HTERT RPE-1 (cell line): ENCODE measurements around the gene CCDC80.
"Not testable (repeated sequence)": the region's sequence is repeated elsewhere in the genome, so short reads cannot be mapped to it uniquely, and the experiment has no call there.

ENCODE experiments used
- in situ Hi-C: fragments of 300-500 bp; cut with MboI; formaldehyde crosslinking; loops from 4 replicates; pipeline ENCODE4 v1.14.3; 2020; ENCODE audit warnings: low sequenced_read_pairs

The CCDC80 gene

GRCh38 chr3:112667599-112667998 lies 26.7 kb upstream of the CCDC80 start:
- in situ Hi-C loops = no loop called here

DNA sequence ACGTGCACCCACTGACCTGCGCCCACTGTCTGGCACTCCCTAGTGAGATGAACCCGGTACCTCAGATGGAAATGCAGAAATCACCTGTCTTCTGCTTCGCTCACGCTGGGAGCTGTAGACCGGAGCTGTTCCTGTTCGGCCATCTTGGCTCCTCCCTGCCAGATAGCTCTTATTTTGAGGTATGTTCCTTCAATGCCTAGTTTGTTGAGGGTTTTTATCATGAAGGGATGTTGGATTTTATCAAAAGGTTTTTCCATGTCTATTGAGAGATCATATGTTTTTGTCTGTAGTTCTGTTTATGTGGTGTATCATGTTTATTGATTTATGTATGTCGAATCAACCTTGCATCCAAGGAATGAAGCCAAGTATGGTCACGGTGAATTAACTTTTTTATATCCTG lies 24.1 kb upstream of the CCDC80 start:
- in situ Hi-C loops = not testable (repeated sequence)

GRCh38 chr3:112656043-112656442 lies 15.1 kb upstream of the CCDC80 start:
- in situ Hi-C loops = no loop called here

GRCh38 chr3:112654979-112655378 lies 14.0 kb upstream of the CCDC80 start:
- in situ Hi-C loops = no loop called here

- in situ Hi-C loops = no loop called here
Measured at GRCh38 chr3:112654492-112654891, 13.5 kb upstream of the CCDC80 start.

GRCh38 chr3:112653881-112654300 lies 12.9 kb upstream of the CCDC80 start:
- in situ Hi-C loops = no loop called here

- in situ Hi-C loops = no loop called here
Measured at GRCh38 chr3:112653209-112653871, 12.4 kb upstream of the CCDC80 start.

DNA sequence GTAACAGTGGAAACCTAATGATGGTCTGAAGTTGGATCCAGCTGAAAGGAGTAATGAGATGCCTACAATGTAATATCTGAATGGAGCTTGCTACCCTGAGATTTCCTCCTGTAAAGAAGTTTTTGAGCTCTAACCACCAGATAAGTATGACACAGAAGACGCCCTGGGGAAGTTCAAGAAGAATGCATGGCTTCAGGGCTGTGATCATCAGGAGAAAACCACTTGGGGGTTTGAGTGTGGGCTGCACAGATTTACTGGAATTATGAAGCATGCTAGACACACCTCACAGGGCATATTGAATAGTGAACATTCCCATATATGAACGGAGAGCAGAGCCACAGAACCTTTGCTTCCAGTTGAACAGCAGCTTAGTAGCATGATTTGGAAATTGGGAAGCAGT lies 10.6 kb upstream of the CCDC80 start:
- in situ Hi-C loops = no loop called here

DNA sequence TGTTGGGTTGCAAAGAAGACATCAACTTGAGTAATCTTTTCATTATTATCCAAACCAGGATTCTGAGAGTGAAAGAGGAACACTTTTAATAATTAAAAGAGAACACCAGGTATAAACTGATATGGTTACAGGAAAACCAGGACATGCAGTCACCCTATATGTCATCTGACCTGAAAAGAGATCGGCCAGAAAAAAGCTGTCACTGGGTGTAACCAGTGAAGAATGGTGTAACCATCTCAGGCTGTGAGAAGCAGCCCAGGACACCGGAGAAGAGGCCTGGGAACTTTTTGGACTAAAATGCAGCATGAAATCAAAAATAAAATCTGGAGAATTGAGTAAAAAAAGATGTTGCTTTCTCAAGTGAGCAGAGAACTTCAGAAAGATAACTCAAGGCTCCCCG lies 10.1 kb upstream of the CCDC80 start:
- in situ Hi-C loops = no loop called here

GRCh38 chr3:112650482-112650881 lies 9.5 kb upstream of the CCDC80 start:
- in situ Hi-C loops = no loop called here

GRCh38 chr3:112649478-112649735 lies 8.5 kb upstream of the CCDC80 start:
- in situ Hi-C loops = no loop called here

DNA sequence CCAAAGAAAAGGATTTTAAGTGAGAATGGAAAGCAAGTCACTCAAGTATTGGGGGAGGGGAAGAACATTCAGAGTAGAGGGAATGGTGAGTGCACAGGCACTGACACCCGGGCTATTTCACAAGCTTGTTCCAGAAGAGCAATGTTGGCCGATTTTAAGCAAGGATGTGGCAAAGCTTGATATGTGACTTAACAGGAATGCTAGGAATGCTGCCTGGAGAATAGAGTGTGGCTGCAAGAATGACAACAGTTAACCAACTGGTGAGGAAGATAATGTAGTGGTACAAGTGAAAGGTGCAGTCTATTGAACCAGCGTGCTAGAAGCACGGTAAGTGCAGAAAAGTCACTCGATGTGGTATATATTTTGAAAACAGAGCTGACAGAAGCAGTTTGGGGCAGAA lies 6.2 kb upstream of the CCDC80 start:
- in situ Hi-C loops = no loop called here

DNA sequence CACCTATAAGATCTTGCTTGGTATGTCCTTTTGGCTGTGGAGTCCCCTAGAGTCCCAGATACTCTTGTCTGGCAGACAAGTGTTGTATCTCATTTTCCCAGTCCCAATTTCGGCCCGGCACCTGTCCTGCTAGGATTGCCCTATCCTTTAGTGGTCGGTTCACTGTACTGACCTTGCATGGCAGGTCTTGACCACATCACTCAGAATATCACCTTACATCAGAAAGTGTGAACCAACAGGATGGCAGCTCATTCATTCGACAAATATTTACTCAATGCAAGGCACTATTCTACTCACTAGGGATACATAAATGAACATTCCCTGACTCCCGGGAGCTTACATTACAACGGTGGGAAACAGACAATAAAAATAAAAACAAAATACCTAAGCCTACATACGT lies 5.7 kb upstream of the CCDC80 start:
- in situ Hi-C loops = no loop called here

DNA sequence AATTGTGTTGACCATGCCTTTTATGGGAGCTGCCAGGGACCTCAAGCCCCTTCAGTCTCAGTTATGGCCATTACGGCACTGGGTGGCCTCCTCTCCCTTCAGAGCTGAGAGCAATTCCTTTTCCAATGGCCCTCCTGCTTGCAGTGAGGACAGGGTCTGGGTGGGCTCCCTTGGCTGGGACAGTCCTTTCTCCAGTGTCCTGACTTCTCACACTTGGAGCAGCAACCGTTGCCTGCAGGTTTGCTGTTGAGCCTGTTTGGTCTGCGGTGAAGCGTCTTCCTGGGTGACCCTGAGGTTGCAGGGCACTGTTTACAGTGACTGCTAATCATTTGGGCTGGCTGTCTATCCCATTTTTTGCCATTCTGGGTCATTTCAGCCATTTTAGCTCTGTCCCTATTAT lies 3.5 kb upstream of the CCDC80 start:
- in situ Hi-C loops = no loop called here

GRCh38 chr3:112643621-112644240 lies 2.8 kb upstream of the CCDC80 start:
- in situ Hi-C loops = no loop called here

DNA sequence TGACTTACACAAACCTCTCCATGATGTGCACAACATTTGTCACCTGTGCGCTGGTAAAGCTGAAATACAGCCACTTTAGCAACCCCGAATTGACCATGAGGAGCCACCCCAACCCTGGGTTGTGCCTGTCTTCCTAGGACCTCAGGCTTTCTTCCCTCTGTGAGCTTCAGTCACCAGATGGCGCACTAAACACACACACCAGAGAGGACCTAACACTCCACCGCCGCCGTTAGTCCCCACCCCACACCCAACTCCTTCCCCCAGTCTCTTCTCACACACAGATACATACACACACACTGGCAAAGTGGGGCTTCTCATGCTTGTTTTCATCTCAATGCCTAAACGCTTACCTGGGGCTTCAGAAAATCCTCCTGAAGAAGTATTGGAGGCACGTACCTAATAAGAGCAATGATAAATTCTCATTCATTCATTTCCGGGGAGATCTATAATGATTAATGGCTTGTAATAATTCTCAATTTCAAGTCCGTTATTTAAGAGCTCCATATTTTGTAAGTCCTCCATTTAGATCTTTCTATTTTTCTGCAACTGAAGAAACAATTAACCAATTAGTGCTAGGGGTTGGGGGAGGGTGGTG lies 2.1 kb upstream of the CCDC80 start:
- in situ Hi-C loops = no loop called here

DNA sequence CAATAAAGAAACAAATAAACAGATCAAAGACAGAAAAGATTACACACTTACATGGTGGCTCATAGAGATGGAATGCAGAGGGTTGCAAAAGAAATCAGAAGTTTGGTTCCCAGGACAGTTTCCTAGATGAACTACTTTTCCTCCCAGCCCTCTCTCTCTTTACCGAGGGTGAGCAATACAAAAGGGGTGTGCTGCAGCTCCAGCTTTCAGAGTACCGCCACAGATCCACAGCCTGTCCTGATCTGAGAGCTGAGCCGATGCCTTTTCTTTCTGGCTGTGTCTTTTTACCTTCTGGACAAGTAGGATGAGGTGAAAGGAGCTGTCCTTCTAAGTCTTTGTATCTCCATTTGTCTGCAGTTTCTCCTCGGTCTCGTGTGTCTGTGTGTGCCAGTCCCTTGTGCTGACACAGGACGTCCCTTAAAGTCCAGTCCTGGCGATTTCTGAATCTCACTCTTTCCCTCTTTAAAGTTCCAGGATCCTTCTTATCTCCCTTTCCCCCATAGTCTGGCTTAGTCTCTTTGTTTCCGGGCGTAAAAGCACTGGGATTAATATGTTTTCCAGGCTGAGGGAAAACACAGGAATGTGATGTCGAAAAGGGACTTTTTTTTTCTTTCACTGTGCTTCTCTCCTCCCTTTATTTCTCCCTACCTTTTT lies 540 bp downstream of the CCDC80 start:
- in situ Hi-C loops = no loop called here

DNA sequence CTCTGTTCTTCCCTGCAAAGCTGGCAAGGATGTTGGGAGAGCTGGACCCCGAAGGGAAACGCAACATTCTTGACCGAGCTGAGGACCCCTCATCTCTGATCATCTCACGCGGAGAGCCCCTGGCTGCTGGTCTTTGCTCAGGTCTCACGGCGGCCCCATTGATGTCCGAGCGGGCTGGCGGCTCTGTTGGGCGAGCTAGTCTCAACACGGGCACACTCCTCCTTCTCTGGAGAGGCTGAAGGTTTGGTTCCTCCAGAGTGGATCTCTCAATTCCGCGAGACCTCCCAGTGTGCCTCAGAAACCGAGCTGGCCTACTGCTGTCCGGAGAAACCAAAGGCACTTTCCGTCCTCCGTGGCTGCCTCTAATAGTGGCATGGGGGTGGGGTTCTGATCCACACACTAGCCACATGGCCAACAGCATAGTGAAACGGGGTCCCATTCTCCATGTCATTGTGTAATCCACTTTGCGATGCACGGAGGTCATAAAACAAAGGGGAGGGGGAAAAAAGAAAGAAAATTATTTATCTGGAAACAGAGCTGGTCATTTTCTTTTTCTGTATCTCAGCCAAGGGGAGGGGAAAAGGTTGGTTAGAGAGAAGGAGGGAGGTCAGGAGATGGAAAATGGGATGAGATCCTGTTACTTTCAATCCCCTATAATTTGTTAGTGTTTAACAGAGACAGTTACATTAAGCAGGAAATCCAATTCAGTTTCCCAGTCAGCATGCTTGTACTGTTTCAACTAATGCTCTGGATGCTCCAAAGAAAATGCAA lies 1.3 kb downstream of the CCDC80 start:
- in situ Hi-C loops = no loop called here

GRCh38 chr3:112638327-112639020 lies 2.5 kb downstream of the CCDC80 start:
- in situ Hi-C loops = no loop called here

DNA sequence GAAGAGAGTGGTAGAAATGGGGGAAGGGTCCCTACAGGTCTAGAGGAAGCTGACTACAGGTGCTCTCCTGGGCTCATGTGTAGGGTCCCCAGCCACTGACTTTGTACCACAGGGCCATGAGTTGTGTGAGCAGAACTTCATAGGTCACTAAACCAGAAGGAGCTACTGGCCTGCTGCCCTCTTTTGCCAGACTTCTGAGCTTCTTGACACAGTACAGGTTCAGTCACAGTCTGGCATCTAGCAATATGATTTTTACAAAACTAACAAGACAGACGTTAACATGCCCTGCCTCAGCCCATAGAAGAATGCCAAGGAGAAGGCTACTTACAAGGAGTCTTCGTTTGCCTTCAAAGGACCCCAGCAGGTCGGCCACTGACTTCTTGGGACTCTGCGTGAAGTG lies 3.2 kb downstream of the CCDC80 start:
- in situ Hi-C loops = no loop called here

GRCh38 chr3:112635674-112636073 lies 5.3 kb downstream of the CCDC80 start:
- in situ Hi-C loops = no loop called here
